GM19025 (cell line): ENCODE measurements around the gene SNX32.
"Not testable (repeated sequence)": the region's sequence is repeated elsewhere in the genome, so short reads cannot be mapped to it uniquely, and the experiment has no call there.

Experiments used
- ATAC-seq: cut with Tn5 transposase; IDR thresholded peaks from one replicate; pipeline ENCODE4 v1.9.1; 2021; ENCODE audit warnings: mild to moderate bottlenecking, low read depth, moderate library complexity; ENCODE audit not compliant: unreplicated experiment

SNX32 gene

DNA sequence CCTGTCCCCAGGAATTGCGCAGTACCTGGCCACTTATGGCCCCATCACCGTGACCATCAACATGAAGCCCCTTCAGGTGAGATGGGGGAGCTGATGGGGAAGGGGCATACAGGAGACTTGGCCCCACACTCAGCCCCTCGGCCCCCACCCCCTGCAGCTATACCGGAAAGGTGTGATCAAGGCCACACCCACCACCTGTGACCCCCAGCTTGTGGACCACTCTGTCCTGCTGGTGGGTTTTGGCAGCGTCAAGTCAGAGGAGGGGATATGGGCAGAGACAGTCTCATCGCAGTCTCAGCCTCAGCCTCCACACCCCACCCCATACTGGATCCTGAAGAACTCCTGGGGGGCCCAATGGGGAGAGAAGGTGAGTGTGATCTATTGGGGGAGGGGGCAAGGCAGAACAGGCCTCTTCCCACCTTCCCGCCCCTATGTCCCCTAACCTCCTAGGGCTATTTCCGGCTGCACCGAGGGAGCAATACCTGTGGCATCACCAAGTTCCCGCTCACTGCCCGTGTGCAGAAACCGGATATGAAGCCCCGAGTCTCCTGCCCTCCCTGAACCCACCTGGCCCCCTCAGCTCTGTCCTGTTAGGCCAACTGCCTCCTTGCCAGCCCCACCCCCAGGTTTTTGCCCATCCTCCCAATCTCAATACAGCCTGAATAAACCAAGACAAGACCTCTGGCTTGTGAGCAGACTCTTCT, 49.4 kb downstream of the SNX32 start:
- ATAC-seq: no peak

DNA sequence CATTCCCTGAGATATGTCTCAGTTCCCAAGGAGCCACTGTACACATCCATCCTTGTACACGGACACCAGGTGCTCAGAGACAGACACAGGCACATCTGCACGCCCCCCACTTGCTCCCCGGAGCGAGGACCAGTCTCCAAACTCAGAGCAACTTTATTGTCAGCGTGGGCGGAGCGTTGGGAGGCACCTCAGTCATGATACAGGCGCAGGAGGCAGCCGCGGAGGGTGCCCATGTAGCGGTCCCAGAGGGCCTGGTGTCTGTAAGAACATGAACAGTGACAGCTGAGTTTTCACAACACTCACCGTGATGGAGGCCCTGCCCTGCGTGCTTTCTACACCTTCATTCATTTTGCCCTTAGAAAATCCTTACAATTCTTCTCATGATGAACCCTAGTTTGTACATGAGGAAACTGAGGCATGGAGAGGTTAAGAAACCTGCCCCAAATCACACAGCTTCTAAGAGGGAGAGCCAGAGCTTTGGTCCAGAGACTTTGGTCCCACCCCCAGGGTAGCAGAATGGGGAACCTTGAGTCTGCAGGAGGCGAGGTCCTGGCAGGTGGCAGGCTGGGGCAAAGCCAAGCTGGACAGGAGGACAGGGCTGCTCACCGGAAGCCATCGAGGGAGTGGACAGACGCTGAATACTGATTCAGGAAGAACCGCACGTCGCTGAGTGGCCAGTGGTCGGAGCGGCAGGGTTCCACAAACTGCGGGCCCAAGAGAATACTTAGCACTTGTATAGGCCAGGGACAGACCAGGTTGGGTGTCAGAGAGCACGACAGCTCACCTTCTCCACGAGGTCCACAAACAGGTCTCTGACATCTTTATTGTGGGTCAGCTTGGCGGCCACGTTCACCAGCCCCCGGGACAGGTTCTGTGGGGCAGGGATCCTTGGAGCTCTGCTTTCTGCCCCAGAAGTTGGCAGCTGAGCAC, 50.3 kb downstream of the SNX32 start:
- no peak for ATAC-seq

DNA sequence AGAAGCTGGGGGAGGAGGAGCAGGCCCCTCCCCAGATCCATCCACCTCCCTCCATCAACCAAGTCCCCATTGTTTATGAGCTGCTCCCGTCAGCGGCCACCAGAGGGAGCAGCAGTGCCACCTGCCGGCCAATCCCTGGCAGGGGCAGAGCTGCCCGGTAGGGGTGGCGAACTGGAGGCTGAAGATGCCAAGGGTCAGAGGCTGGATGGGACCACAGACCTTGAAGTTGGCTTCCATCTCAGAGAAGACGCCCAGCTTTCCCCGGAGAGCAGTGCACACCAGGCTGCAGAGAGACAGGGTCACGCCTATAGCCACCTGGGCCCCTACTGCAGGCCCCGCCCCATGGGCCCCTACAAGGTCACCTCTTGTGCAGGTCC, 50.9 kb downstream of the SNX32 start:
- ATAC-seq: no peak

DNA sequence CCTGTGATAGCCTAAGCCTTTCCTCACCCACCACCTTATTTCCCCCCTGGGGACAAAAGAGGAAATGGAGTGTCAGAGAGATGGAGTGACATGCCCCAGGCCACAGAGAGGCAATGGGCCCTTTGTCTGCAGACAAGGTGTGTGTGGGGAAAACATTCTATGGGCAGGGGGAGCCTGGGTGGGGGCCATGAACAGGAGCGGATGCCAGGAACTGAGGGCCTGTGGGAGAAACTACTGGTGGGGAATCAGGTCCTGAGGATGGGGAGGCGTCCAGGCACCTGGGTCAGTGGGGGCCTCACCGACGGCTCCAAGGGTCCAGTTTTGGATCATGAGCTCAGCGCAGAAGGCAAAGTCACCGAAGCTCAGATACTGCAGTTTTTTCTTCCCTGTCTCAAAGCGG, 51.5 kb downstream of the SNX32 start:
- no peak for ATAC-seq

DNA sequence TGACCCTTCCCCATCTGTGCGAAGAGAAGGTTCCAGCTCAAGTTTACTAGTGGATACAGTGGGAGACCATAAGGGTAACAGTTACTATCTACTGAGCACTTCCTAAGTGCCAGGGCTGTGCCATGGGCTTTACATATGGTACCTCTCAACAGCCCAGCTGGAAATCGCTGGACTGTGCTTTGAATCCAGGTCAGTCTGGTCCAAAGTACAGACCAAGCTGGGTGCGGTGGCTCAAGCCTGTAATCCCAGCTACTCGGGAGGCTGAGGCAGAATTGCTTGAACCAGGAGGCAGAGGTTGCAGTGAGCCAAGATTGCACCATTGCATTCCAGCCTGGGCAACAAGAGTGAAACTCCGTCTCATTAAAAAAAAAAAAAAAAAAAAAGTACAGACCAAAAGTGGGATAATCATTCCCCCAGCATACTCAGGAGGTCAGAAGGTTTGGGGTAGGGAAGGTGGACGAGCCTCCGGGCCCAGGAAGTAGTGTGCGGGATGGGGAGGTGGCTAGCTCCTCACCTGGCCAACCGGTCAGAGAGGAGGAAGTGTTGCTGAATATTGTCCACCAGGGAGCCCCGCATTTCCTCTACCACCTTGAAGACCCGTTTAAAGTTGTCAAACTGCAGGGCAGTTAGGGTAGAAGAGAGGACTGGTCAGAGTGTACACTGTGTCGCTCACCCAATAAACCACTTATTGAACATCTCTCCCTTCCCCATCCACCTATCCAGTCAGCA, 52.2 kb downstream of the SNX32 start:
- ATAC-seq: no peak

DNA sequence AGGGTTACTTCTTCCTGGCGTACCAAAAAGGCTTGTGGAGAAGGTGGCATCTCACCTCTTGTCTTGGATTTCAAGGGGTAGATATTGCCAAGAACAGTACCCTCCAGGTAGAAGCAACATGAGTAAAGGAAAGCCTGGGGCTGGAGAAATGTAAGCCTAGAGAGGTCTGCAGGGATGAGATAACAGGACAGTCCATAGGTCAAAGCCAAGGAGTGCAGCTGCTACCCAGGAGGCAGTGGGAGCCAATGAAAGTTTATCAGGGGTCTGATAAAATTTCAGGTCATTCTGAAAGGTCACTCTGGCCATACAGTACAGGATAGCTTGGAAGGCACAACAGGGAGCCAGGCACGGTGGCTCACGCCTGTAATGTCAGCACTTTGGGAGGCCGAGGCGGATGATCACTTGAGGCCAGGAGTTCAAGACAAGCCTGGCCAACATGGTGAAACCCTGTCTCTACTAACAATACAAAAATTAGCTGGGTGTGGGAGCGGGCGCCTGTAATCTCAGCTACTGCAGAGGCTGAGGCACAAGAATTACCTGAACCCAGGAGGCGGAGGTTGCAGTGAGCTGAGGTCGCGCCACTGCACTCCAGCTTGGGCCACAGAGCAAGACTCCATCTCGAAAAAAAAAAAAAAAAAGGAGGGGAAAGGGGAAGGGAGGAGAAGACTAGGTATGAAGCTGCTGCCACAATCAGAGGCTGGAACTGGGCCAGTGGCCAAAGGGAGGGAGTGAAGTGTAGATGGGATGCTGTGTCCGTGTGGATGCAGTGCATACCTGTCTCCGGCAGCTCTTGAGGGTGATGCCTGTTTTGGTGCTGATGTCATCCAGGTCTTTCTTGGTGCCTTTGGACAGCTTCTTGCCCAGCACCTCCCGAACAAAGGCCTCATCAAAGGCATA, 53.3 kb downstream of the SNX32 start:
- ATAC-seq: no peak

DNA sequence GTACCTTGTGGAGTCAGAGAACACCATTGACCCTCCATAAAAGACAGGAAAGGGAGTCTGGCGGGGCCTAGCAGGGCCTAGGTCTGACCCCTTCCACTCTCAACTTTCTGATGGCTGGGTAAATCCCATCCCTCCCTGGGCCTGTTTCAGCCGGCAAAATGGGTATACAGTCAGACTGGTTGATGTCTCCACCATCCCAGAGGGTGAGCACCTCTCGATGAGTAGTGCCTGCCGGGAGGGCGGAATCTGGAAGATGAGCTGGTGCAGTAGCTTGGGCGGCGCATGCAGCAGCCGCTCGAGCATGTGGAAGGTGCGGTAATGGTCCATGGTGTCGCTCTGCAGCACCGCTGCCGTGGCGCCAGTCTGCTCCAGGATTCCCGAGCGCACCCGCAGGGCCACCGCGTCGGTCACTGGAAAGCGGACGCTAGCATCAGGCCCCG, 54.0 kb downstream of the SNX32 start:
- ATAC-seq: no peak

DNA sequence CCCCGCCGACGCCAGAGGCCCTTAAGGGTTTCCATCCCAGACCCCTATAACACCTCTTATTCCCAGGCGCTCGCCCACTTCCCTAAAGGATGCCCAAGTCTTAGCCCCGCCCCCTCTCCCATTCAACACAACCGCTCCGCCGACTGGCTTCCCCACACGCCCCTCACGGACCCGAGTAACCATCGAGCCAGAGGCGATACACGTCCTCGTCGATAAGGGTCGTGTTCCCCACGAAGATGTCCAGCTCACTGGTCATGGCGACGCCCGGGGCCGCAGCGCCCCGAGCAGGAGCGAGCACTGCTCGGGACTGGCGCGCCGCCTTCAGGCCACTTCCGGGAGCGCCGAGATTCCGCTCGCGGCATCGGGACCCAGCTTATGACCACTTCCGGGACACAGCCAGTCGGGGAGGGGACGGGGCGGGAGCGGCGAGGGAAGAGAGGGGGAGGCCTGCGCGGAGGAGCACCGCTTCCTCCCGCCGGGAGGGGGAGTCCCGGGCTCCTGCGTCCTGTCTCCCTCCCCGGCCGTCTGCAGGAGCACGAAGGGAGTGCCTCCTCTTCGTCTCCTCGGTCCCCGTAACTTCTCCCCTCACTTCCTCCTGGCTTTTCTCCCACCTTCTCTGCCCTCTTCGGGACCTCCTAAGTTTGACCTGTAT, 54.5 kb downstream of the SNX32 start, which contains the start of gene FIBP:
Gene FIBP, minus strand, starts transcription at position 309 of the 652 bp plus-strand sequence. Its CDS starts 53 bp downstream, at position 256.
- peak; percentile 44 for ATAC-seq

DNA sequence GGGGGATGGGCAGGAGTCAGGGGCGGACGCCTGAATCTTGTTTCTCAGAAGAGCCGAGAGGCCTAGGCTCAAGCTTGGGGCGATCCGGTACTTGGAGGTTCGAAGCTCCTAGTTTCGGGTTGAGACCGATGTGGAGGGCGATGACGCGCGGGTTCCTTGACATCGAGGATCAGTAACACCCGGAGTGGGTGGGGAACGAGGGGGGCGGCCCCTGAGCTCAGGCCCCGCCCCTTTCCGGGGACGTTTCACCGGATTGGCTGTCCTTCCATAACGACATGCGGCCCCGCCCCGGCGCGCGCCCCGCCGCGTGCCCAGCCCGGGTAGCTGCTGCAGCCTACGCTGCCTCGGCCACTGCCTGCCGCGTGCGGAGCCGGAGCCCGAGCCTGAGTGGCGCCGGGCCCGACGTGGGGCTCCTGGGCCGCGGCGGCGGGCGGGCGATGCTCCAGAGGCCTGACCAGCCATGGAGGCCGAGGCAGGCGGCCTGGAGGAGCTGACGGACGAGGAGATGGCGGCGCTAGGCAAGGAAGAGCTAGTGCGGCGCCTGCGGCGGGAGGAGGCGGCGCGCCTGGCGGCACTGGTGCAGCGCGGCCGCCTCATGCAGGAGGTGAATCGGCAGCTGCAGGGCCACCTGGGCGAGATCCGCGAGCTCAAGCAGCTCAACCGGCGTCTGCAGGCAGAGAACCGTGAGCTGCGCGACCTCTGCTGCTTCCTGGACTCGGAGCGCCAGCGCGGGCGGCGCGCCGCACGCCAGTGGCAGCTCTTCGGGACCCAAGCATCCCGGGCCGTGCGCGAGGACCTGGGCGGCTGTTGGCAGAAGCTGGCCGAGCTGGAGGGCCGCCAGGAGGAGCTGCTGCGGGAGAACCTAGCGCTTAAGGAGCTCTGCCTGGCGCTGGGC, 56.8 kb downstream of the SNX32 start, which contains the start of gene CCDC85B:
Gene CCDC85B, plus strand, starts transcription at position 350 of the 895 bp plus-strand sequence. Its CDS starts 111 bp downstream, at position 461.
- ATAC-seq: peak; percentile 51

DNA sequence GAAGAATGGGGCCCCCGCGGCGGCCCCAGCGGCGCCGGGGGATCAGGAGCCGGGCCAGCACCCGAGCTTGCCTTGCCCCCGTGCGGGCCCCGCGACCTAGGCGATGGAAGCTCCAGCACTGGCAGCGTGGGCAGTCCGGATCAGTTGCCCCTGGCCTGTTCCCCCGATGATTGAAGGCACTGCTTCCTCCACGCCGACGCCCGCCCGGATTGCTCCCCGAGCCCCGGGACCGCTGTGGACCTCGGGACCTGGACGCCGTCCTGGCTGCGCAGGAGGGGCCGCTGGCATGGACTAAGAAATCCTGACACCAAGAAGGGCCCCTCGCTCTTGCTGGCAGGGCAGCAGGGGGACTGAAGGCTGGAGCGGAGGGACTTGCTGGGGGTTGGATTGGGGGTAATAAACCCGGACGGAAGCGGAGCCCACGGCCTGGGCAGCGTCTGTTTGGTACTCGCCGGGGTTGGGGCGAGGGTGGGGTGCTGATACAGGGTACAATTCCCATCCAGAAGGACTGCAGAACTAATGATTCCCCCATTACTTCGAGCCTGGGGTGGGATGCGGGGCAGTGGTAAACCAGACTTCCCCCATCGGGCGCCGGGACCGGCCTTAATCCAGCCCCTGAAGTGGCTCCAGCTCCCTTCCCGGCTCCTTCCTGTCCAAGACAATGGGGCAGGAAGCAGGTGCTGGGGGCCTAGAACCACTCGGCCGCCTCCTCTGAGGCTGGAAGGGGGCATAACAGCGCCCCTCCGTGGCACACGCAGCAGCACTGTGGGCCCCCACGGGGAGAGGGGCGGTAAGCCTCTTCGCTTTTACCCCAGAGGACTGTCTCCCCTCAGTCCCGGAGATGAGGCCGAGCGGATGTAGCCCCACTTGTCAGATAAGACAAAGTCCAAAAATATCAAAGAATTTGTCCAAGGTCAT, 57.7 kb downstream of the SNX32 start:
- no peak for ATAC-seq

DNA sequence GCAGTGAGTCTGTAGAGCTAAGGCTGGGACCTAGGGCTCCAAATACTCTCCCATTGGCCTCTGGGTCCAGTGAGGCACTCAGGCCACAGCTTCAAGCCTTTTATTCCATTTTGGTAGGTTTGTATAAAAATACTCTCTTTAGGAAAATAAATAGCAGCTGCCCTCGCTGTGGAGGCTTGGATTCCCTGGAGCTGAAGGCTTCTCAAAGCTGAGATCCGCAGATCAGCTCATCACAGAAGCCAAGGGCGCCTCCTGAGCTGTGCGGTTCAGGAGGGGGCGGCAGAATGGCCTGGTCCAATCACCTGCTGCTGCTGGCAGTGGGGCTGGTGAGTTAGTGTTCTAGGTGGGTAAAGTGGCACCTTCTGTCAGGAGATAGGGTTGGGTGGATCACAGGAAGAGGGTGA, 58.4 kb downstream of the SNX32 start:
- not testable (repeated sequence) for ATAC-seq

DNA sequence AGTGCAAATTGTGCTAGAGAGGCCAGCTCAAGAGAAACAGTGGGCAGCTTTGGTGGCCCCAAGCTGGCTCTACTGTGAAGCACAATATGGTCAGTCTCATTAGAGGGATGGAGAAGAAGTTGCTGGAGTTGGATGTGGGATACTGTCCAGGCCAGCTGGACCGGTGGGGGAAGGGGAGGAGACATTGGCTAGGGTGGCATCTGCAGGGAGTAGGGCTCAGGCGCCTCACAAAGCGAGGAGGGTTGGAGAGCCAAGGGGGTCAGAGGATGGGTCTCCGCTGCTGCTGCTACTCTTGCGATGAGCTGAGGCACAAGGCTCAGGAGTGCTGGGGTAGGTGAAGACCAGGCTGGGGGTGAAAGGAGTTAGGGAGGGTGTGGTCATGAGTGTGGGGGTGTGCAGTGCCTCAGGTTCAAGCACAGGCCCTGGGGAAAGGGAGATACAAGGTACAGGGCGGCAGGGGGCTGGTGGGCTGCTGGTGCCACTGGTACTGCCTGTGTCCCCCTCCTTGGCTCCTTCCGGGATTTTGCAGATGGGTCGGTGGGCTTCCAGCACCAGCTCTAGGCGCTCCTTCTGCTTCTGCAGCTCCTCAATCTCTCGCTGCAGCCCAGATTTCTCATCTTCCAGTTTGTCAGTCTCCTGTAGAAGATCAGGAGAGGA, 59.0 kb downstream of the SNX32 start:
- no peak for ATAC-seq

DNA sequence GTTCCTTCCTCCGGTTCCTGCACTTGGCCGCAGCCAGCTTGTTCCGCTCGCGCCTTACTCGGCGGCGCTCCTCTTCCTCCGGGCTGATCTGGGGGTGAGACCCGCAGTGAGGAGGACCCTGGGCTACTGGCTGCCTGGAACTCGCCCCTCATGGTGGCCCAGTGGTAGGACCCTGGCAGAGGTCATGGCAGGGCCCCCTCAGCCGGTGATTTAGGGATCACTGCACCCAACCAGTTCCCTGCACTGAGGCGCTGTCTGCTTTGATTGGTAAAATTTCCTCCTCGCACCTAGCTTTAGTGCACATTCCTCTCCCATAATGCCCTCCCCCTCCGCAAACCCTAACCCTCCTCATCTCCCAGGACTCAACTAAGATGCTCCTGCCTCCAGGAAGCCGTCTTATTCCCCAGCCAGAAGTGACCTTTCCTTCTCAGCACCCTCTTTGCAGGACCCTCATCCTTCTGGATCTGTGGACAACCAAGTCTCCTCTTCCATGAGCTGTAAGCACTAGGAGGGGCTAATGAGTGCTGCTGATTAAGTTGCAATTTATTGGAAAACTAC, 60.4 kb downstream of the SNX32 start:
- ATAC-seq: no peak

DNA sequence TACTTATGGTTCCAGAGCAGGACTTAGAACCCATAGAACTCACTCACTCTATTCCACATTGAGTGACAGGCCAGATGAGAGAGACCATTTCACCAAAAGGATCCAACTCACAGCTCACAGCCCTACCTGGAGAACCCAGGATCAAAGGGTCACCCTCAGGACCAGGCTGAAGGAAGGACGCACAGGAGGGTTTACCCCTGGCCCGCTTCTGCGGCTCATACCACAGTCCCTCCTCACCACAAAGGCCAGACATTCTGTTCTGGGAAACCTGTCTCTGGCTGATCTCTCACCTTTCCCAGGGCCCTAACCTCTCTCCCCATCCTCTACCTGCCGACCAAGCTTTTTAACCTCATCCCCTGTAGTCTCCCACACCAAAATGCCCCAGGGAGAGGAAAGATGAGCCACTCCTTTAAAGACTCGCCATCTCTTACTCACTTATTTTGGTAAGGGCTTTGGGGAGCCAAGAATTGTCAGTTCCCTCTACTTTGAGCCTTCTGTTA, 61.8 kb downstream of the SNX32 start:
- ATAC-seq: no peak

DNA sequence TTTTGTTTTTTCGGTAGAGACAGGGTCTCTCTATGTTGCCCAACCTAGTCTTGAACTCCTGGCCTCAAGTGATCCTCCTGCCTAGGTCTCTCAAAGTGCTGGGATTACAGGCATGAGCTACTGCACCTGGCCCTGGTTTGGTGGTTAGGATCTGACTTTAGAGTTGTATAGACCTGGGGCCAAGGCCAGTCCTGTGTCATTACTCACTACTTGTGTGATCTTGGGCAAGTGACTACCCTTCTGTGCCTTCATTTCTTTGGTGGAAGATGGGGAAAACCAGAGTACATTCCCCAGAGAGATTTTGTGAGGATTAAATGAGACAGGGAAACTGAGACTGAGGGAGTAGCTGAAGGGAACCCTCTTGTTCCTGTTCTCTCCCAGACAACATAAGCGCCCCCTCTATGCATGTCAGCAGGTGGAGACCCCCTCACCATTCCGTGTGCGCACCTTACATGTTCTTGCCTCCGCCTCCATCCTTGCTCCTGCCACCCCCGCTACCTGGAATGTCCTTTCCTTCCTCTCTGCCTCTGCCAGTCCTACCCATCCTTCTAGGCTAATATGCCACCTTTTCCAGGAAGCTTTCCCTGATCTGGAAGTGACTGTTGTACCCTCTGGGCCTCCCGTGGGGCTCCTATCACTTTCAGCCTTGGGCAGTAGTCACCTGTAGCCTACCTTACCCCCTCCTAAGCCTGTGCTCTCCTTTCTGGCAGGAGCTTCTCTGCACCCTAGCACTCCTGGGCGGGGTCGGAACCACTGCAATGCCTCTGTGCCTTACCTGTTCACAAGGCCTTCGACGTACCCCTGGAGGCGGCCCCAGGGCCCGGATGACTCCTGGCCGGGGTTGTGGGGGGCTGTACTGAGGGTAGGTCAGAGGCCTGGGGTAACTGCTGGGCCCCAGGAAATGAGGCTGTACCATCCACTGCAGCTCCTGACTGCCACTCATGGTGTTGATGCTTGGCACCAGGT, 62.6 kb downstream of the SNX32 start:
- no peak for ATAC-seq
